HG03159 (cell line): ENCODE measurements around the gene TP53RK.

Experiments used
- ATAC-seq: cut with Tn5 transposase; IDR thresholded peaks from one replicate; pipeline ENCODE4 v1.9.1; 2021; ENCODE audit warnings: mild to moderate bottlenecking, moderate library complexity; ENCODE audit not compliant: unreplicated experiment

The TP53RK gene

GRCh38 chr20:46708172-46708860 is 19.1 kb upstream of the TP53RK start:
- no peak for ATAC-seq

GRCh38 chr20:46706242-46706641 is 17.0 kb upstream of the TP53RK start:
- no peak for ATAC-seq

- no peak for ATAC-seq
Measured at GRCh38 chr20:46705378-46705729, 16.1 kb upstream of the TP53RK start.

DNA sequence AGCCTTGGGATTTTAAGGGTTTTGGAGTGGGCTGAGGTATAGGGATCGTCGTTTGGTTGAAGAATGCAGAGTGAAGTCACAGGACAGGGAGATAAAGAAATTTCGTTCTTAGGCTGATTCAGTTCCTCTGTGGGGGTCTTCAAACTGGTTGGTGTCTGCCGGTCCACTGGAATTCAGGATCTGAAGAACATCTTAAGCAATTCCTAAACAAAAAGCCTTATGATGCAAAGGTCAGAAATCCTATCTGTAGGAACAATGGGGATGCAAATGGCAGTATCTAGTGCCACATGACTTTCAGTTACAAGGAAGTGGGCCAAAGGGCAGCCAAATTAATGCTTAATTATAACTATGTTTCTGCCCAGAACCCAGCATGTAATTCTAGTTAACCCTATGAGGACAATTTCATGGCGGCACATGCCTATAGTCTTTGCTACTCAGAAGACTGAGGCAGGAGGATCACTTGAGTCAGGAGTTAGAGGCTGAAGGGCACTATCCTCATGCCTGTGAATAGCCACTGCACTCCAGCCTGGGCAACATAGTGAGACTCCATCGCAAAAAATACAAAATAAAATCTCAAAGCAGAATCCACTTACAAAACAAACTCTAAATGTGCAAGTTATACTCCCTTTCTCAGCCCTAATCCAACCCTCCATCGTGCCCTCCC is 15.6 kb upstream of the TP53RK start:
- ATAC-seq: no peak

GRCh38 chr20:46703435-46703834 is 14.2 kb upstream of the TP53RK start:
- ATAC-seq: no peak

- ATAC-seq: no peak
Measured at GRCh38 chr20:46702447-46703203, 13.4 kb upstream of the TP53RK start.

- no peak for ATAC-seq
Measured at GRCh38 chr20:46701986-46702385, 12.7 kb upstream of the TP53RK start.

DNA sequence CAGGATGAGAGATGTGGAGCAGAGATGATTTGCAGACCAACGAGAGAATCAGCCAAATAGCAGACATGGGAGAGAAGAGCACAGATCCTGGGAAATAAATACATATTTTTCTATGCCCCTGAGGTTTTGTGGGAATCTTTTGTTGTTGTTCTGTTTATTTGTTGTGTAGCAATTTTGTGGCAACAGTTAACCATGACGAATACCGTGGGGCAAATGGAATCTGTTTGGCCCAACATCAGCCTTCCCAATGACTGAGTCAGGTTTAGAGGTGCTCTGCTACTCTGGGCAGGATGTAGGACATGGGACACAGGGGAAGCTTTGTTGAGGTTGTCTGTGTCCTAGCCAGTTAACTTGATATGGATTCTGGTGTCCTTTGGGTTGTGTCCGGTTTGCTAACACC is 12.3 kb upstream of the TP53RK start:
- no peak for ATAC-seq

- no peak for ATAC-seq
Measured at GRCh38 chr20:46701057-46701456, 11.8 kb upstream of the TP53RK start.

DNA sequence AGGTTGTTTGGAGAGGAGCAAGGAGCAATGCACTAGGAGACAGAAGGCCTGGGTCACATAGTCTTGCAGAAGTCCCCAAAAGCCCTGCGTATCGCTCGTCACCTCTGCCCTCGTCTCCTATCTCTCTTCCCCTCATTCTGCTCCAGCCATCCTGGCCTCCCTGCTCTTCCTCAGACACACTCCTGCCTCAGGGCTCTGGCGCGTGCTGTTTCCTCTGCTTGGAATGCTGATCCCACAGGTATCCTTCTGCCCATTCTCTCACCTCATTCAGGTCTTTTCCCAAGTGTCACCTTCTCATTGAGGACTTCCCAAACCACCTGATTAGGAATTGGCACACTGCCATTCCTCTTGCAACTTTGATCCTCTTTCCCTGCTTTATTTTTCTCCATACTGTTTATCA is 11.2 kb upstream of the TP53RK start:
- no peak for ATAC-seq

DNA sequence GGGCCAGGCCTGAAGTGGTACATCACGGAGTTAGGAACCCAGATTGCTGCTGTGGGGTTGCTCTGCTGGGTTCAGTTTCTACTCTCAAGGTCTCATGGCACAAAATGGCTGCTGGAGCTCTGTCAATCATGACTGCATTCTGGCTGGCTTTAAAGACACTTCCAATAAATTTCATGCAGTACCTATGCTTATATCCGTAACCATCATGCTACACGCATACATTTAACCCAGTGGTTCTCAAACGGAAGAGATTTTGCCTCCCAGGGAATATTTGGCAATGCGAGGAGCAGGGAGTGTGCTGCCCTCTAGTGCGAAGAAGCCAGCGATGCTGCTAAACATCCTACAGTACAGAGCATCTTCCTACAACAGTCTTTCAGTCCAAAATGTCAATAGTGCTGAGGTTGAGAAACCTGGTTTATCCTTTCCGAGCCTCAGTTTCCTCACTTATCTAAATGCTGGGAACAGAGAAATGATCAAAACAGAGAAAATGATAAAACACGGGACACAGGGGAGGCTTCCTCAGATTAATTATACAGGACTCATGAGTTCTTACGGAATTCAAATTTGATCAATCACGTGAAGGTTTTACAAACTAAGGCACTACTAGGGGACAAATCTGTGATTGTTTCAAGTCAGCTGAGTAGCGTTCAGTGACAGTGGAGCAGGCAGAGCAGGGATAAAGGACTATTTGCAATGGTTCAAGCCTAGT is 10.6 kb upstream of the TP53RK start:
- ATAC-seq: no peak

DNA sequence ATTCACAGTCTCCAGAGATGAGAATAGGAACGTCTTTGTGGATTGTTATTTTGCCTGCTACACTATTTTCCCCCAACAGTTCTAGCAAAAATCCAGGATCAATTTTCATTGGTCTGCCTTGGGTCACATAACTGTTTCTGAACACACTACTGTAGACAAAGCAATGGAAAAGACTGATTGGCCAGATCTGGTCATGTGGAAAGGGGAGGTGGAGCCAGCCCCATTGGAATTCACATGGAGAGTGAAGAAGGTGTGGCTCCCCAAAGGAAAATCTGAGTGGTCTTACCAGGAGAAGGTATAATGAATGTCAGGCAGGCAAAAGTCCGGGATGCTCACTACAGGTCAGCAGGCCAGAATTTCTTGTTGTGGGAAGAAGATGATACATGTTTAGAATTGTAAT is 9.5 kb upstream of the TP53RK start:
- no peak for ATAC-seq

- ATAC-seq: no peak
Measured at GRCh38 chr20:46696791-46697279, 7.6 kb upstream of the TP53RK start.

DNA sequence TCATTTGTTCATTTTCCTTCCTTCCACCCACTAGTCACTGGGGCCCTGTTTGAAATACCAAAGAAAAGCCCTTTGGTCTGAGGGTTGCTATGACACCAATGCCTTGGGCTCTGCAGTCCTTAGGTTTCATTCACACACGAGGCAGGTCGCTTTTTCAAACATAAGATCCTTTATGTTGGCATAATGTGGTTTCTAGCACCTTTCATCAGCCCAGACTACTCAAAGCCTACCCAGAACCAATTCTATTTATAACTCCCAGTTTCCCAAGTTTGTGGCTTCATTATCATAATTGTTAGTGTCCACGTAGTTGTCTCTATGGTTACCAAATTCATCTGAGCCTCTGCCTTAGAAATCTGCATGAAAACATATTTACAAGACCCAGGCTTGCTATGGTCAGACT is 6.6 kb upstream of the TP53RK start:
- ATAC-seq: no peak

GRCh38 chr20:46694484-46694883 is 5.2 kb upstream of the TP53RK start:
- no peak for ATAC-seq

GRCh38 chr20:46691196-46691595 is 2.0 kb upstream of the TP53RK start:
- ATAC-seq: no peak

GRCh38 chr20:46690219-46691106 is 1.2 kb upstream of the TP53RK start:
- ATAC-seq: no peak

DNA sequence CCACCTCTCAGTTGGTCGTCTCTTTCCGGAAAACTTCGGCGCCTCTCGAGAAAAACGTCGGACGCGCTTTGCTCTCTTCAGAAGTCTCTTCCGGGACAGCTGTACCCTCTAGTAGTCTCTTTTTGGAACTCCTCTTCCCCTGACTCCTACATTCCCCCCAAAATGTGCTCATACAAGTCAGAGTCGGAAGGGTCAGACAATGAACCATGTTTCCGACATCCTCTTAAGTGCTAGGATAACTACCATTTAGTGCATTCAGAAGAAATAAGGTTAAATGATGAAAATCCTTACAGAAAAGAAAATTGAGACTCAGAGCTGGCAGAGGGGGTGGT is 476 bp upstream of the TP53RK start:
- no peak for ATAC-seq

- ATAC-seq: no peak
Measured at GRCh38 chr20:46688151-46689081, 828 bp downstream of the TP53RK start.
